GM04503 (cell line): ENCODE measurements around the gene LCE3D.
"Not testable (repeated sequence)": the region's sequence is repeated elsewhere in the genome, so short reads cannot be mapped to it uniquely, and the experiment has no call there.

Source experiments
- DNase-seq: peaks from one replicate; pipeline ENCODE4 v3.0.0-alpha.2; 2012; ENCODE audit warnings: low read depth

Gene LCE3D, protein sequence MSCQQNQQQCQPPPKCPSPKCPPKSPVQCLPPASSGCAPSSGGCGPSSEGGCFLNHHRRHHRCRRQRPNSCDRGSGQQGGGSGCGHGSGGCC

DNA sequence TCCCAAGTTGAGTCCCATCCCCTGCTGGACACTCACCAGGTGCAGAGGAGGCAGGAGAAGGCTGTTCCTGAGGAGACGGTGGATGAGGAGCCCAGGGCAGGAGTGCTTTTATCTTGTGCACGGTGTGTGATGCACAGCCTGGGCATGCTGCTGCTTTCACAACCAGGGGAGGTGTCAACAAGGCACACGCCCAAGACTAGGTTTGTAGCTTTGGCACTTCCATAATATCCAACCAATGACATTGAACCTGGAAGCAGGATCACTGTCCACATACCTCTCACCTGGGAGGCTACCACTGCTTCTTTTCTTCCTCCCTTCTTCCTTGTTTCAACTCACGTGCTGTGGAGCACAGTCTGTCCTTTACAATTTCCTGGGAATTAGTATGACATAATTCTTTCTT lies at the start of gene LCE3D:
Gene LCE3D (minus strand): TSS at position 84 of the 400 bp plus-strand sequence. CDS start 580 bp downstream, outside the sequence.
- DNase-seq, result no peak

DNA sequence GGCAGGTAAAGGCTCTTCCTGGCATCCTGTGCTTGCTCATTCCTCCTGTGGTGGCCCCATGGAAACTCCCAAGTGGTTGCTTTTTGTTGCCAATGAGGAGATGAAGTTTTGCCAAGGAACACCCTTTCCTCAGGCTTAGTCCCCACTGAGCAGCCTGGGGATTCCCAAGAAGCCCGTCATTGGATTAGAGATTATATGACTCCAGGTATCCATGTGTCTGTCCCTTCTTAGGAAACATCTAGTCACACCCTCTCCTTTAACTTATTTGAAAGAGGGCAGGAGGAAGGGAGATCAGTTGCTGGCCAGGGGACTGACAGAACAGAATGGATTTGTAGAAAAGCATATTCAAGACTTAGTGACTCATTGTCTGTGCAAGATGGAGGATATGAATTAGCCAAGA lies 46.4 kb upstream of the LCE3D start:
- DNase-seq, result no peak

- DNase-seq, result no peak
Measured at GRCh38 chr1:152623203-152623844, 43.0 kb upstream of the LCE3D start.

GRCh38 chr1:152622803-152623202 lies 42.5 kb upstream of the LCE3D start, which contains the start of gene LCE3A:
Gene LCE3A (minus strand): TSS chr1:152623103. CDS start chr1:152623103, 0 bp downstream.
- no peak for DNase-seq

DNA sequence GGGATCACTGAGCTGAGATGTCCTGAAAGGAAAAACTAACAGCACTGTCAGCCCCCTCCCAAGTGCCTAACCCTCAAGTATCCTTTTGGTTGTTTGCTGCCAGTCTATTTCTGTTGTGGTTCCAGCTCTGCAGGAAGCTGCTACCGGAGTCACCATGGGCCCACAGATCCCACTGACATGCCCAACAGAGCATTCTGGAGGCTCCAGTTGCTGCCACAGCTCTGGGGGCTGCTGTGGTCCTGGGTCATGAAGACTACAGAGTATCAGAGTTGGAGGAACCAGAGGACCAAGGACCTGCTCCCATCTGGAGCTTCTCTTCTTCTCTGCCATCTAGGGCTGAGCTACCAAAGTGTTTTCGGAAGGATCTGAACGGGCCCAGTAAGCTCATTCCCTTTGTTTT lies 41.7 kb upstream of the LCE3D start:
- no peak for DNase-seq

- no peak for DNase-seq
Measured at GRCh38 chr1:152613511-152613910, 33.2 kb upstream of the LCE3D start, which contains the start of gene LCE3B. Gene LCE3B (plus strand): TSS chr1:152613811. CDS start chr1:152613811, 0 bp downstream.

- no peak for DNase-seq
Measured at GRCh38 chr1:152599934-152600333, 19.6 kb upstream of the LCE3D start, which contains the start of gene LCE3C. Gene LCE3C (plus strand): TSS chr1:152600234. CDS start chr1:152600732, 498 bp downstream.

DNA sequence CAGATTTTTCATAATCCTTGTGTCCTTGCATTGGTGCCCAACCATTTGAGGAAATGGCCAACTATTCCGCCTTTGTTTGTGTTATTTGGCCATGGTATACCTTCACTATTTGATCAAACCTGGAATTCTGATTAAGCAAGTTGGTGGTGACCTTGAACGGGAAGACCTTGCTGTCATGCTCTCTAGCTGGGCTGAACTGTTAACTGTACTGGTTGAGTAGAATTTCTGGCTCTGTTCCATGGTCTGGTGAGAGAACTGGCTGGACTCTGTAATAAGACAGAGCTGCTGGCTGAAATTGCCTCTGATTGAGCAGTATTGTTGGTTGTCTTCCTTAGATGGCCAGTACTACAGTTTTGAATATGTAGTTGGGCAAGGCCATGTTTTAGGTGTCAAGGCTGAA lies 16.7 kb upstream of the LCE3D start:
- DNase-seq, result no peak

GRCh38 chr1:152585586-152585985 lies 5.3 kb upstream of the LCE3D start:
- DNase-seq, result no peak

DNA sequence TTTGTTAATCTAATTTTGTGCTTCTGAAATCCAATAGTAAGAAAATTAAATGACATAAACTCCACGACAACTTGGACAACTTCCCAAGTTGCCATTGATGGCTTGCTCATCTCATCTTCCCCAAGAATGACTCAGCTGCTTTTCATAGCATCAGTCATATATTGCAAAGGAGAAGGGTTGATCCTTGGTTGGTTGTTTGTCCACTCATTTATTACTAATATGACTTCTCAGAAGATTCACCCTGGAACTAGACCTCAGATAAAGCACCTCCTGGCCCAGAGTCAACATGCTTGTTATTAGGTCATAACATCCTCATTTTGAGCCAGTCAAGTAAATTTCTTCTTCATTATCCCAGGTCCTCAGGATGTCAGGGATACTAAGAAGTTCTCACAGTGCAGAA lies 2.3 kb upstream of the LCE3D start:
- no peak for DNase-seq

GRCh38 chr1:152579526-152579925 lies 790 bp downstream of the LCE3D start:
- DNase-seq, result not testable (repeated sequence)

- DNase-seq, result no peak
Measured at GRCh38 chr1:152577168-152577567, 3.1 kb downstream of the LCE3D start.

DNA sequence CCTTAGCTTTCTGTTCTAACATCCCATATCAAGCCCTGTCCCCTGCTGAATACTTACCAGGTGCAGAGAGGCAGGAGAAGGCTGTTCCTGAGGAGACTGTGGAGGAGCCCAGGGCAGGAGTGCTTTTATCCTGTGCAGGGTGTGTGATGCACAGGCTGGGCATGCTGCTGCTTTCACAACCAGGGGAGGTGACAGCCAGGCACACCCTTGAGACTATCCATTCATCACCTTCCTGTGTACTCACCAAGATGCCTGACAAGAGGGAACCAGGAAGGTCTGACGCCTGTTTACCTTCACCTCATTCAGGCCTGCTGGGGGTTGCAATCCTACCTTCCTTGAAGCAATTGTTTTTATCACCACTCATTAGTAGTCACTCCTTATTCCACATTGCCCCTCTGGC lies 13.6 kb downstream of the LCE3D start, which contains the start of gene LCE3E:
Gene LCE3E (minus strand): TSS at position 100 of the 400 bp plus-strand sequence. CDS start 572 bp downstream, outside the sequence.
- no peak for DNase-seq

GRCh38 chr1:152565535-152566215 lies 14.6 kb downstream of the LCE3D start:
- no peak for DNase-seq

DNA sequence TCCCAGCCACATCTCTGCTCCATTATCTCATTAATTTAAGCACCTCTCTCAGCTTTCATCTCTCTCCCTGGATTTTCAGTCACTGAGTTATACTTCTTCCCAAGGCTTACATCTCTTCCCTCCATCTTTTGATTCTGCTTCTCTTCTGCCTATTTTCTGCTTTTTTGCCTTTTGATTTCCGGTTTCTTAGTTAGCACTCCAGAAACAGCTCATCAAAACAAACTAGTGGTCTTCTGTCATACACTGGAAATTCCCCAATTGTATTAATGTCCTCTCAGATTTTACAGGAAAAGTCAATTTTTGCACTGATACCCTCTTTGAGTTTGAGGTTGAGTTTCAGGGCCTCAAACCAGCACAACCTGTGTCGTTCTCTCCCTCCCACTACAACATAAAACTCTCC lies 15.2 kb downstream of the LCE3D start:
- no peak for DNase-seq

DNA sequence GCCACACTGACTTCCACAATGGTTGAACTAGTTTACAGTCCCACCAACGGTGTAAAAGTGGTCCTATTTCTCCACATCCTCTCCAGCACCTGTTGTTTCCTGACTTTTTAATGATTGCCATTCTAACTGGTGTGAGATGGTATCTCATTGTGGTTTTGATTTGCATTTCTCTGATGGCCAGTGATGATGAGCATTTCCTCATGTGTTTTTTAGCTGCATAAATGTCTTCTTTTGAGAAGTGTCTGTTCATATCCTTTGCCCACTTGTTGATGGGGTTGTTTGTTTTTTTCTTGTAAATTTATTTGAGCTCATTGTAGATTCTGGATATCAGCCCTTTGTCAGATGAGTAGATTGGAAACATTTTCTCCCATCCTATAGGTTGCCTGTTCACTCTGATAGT lies 32.0 kb downstream of the LCE3D start:
- DNase-seq, result not testable (repeated sequence)

- no peak for DNase-seq
Measured at GRCh38 chr1:152546704-152547103, 33.6 kb downstream of the LCE3D start.

GRCh38 chr1:152543820-152544219 lies 36.5 kb downstream of the LCE3D start:
- no peak for DNase-seq

- DNase-seq, result no peak
Measured at GRCh38 chr1:152539901-152540300, 40.4 kb downstream of the LCE3D start.

DNA sequence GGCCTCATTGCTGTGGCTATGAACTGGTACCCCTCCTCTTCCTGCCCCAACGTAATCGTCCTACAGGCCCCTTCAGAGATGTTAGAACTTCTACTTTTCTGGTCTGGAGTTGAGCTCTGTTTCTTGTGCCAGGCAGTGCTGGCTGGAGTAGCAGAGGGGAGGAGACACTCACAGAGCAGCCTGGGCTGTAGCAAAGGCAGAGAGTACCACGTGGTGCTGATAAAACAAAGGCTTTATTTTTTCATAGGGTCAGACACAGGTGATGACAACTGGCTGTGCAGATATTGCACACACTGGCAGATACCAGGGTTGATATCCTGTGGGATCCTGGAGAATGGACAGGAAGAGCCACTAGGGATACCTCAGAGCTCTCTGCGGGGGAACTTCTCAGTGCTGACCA lies 42.8 kb downstream of the LCE3D start:
- DNase-seq, result no peak

GRCh38 chr1:152535774-152536173 lies 44.5 kb downstream of the LCE3D start:
- no peak for DNase-seq

DNA sequence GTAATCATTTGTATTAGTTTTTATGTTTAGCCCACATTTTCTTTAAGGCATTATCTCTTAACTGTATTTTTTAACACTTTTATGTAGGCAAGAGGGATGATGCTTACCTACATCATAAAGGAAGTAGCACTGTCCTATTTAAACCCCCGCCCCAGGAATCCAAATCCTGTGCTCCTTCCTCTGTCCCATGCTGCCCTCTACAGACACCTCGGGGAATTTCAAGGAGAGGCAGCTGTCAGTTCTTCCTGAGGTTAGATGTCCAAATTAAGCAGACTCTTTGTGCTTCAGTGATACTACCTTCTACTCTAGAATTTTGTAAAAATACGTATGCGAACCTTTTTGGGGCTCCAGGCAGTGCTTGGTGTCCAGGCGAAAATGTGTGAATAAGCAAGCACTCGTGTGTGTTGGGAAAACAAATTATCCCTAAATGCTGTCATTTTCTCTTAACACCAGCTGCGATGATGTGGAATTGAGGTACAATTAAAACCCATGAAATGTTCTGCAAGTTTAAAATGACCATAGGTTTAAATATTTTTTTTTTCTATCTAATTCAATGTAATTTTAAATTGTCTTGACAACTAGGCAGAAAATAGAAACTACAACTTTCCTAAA lies 46.9 kb downstream of the LCE3D start:
- DNase-seq, result no peak
